Endothelial cell of umbilical vein (primary cell): ENCODE results near the gene CLDN14.

Experiments used
- FOS ChIP-seq: IDR thresholded peaks from 2 replicates; pipeline ENCODE4 v1.6.1; 2011; ENCODE audit warnings: mild to moderate bottlenecking, low read length, moderate library complexity, borderline replicate concordance; ENCODE audit not compliant: insufficient read depth
- GATA2 ChIP-seq: IDR thresholded peaks from 2 replicates; pipeline ENCODE4 v1.7.0; 2011; ENCODE audit warnings: low read depth, mild to moderate bottlenecking, moderate library complexity, mixed read lengths, low read length; ENCODE audit not compliant: insufficient read length, insufficient read depth
- JUN ChIP-seq: IDR thresholded peaks from 2 replicates; pipeline ENCODE4 v1.6.1; 2011; ENCODE audit warnings: borderline replicate concordance, low read depth; ENCODE audit not compliant: insufficient read length, insufficient read depth
- MYC ChIP-seq: IDR thresholded peaks from one replicate; pipeline ENCODE4 v1.6.1; 2011; ENCODE audit warnings: mild to moderate bottlenecking, low read depth, low read length
- POLR2A ChIP-seq: IDR thresholded peaks from 2 replicates; pipeline ENCODE4 v1.6.1; 2012; ENCODE audit warnings: low read depth, mild to moderate bottlenecking, control low read depth, low read length
- POLR2AphosphoS5 ChIP-seq: IDR thresholded peaks from 2 replicates; pipeline ENCODE4 v1.6.1; 2012; ENCODE audit warnings: low read depth, mild to moderate bottlenecking, control low read depth, low read length, moderate library complexity; ENCODE audit not compliant: insufficient read depth
- TF ChIP-seq, protein P1 (sequence below), 2 donors: IDR thresholded peaks; 1 replicate in 1 of 2; 2 replicates in 1 of 2; pipeline ENCODE4 v1.5.1; 2011; ENCODE audit warnings: low read length in 2 of 2, mild to moderate bottlenecking in 2 of 2, moderate library complexity in 2 of 2, control low read depth in 1 of 2, inconsistent platforms in 1 of 2, low read depth in 1 of 2; ENCODE audit not compliant: insufficient read depth in 1 of 2; ENCODE audit errors: extremely low read depth in 1 of 2
- TF ChIP-seq, protein P2 (sequence below): IDR thresholded peaks from 2 replicates; pipeline ENCODE4 v1.6.1; 2011; ENCODE audit not compliant: insufficient read depth, insufficient read length

DNA sequence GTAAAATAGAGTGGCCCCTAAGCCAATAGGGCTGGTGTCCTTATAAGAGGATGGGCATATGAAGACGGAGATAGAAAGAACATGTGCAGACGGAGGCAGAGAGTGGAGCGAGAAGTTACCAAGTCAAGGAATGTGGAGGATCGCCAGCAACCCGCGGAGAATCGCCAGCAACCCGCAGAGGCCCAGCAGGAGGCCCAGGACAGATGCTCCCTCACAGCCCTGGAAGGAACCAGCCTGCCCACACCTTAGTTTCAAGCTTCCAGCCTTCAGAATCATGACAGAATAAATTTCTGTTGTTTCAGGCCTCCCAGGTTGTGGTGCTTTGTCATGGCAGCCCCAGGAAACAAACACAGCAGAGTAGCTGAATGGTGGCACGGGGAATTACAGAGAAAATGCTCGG lies 9.6 kb downstream of the CLDN14 start:
- TF ChIP-seq POLR2A = no peak
- TF ChIP-seq, protein P1, sequence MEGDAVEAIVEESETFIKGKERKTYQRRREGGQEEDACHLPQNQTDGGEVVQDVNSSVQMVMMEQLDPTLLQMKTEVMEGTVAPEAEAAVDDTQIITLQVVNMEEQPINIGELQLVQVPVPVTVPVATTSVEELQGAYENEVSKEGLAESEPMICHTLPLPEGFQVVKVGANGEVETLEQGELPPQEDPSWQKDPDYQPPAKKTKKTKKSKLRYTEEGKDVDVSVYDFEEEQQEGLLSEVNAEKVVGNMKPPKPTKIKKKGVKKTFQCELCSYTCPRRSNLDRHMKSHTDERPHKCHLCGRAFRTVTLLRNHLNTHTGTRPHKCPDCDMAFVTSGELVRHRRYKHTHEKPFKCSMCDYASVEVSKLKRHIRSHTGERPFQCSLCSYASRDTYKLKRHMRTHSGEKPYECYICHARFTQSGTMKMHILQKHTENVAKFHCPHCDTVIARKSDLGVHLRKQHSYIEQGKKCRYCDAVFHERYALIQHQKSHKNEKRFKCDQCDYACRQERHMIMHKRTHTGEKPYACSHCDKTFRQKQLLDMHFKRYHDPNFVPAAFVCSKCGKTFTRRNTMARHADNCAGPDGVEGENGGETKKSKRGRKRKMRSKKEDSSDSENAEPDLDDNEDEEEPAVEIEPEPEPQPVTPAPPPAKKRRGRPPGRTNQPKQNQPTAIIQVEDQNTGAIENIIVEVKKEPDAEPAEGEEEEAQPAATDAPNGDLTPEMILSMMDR (IDR thresholded peaks at IDR 0.05; ENCODE audit: extremely low read depth in 1 of 2, insufficient read depth in 1 of 2, low read depth in 1 of 2, low read length in 2 of 2) = no peak
- TF ChIP-seq, protein P2, sequence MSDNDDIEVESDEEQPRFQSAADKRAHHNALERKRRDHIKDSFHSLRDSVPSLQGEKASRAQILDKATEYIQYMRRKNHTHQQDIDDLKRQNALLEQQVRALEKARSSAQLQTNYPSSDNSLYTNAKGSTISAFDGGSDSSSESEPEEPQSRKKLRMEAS = no peak
- no peak for TF ChIP-seq POLR2AphosphoS5
- no peak for TF ChIP-seq MYC
- no peak for TF ChIP-seq FOS
- no peak for TF ChIP-seq GATA2
- no peak for TF ChIP-seq JUN
